K562 (cell line): ENCODE data around the gene NEDD4L. TPM values are rescaled to one million over a fixed set of nuclear protein-coding genes. Genes with fewer than 3 reads are reported as not detected.

Source experiments
- ATAC-seq: fragments of 200-7000 bp; cut with Tn5 transposase; 3 replicates; pipeline ENCODE4 v1.9.1; 2020; ENCODE audit warnings: moderate library complexity
- BruUV-seq: library from RNA; stranded (reverse); fragments of 400-500 nt; replicated peaks from 2 replicates; lab custom pipeline; 2021; lab: Mats Ljungman, UMichigan
- CTCF ChIA-PET: fragments of 300-600 bp; formaldehyde crosslinking; extraction: SDS; loops from one replicate; lab custom pipeline; 2021; ENCODE audit warnings: low intra/inter-chr PET ratio; lab: Yijun Ruan, JAX
- POLR2A ChIA-PET: fragments of 300-600, 350-650 bp; sonication (Branson Sonifier 250); formaldehyde crosslinking; extraction: SDS; loops from one replicate; lab custom pipeline; 2021; ENCODE audit warnings: antibody characterized with exemption, inconsistent platforms; lab: Yijun Ruan, JAX
- DNase-seq, 4 experiments: peaks; one replicate each; pipeline versions ENCODE4 v3.0.0 to v3.0.0-alpha.2; 2011 to 2018; ENCODE audit warnings: low spot score in 3 of 4, mixed read lengths in 3 of 4; ENCODE audit errors: extremely low read depth in 1 of 4
- FAIRE-seq: peaks from 2 replicates; lab custom pipeline; 2011; peaks lifted over from hg19 to GRCh38; lab: Jason Lieb, UNC
- H2AFZ ChIP-seq: 2 replicates; pipeline ENCODE4 v1.6.0; 2011; ENCODE audit warnings: low read depth, low read length, control low read depth, inconsistent platforms
- H3K27ac ChIP-seq: fragments of 200-600 bp; 3 replicates; pipeline ENCODE4 v1.8.0; 2011; ENCODE audit warnings: low read depth, mild to moderate bottlenecking, control low read depth, inconsistent platforms, low read length, moderate library complexity, mixed read lengths; ENCODE audit errors: extremely low read depth
- H3K27me3 ChIP-seq, 2 experiments: fragments of 300-600 bp in 1 of 2; 2 replicates in 1 of 2; 3 replicates in 1 of 2; pipeline versions ENCODE4 v1.6.0 to v1.8.0; 2011; ENCODE audit warnings: inconsistent platforms in 2 of 2, low read length in 2 of 2, mild to moderate bottlenecking in 1 of 2, mixed read lengths in 1 of 2, moderate library complexity in 1 of 2; ENCODE audit not compliant: control insufficient read depth in 2 of 2, insufficient read depth in 2 of 2
- H3K36me3 ChIP-seq: fragments of 300-600 bp; 3 replicates; pipeline ENCODE4 v1.8.0; 2011; ENCODE audit warnings: mild to moderate bottlenecking, low read length, inconsistent platforms; ENCODE audit not compliant: control insufficient read depth, insufficient read depth
- H3K4me1 ChIP-seq, 2 experiments: fragments of 200-600 bp in 1 of 2; replicated peaks in 1 of 2; 2 replicates in 1 of 2; 3 replicates in 1 of 2; pipeline versions ENCODE4 v1.5.1 to v1.8.0; 2011; ENCODE audit warnings: inconsistent platforms in 2 of 2, low read length in 2 of 2, mild to moderate bottlenecking in 1 of 2, mixed read lengths in 1 of 2, moderate library complexity in 1 of 2; ENCODE audit not compliant: control insufficient read depth in 2 of 2, insufficient read depth in 2 of 2
- H3K4me2 ChIP-seq: 2 replicates; pipeline ENCODE4 v1.6.1; 2011; ENCODE audit warnings: low read length, control low read depth, inconsistent platforms, mixed read lengths; ENCODE audit not compliant: insufficient read depth
- H3K4me3 ChIP-seq: fragments of 200-600 bp; sonication (generic), shearing (Covaris generic); 2 replicates; pipeline ENCODE4 v1.5.1; 2016; ENCODE audit warnings: control low read depth, inconsistent platforms
- H3K79me2 ChIP-seq: fragments of 200-600 bp; 3 replicates; pipeline ENCODE4 v1.8.0; 2011; ENCODE audit warnings: low read length, inconsistent platforms; ENCODE audit not compliant: control insufficient read depth, insufficient read depth
- H3K9ac ChIP-seq, 2 experiments: 2 replicates each; pipeline versions ENCODE4 v1.6.0 to v1.6.1; 2011; ENCODE audit warnings: low read depth in 2 of 2, low read length in 2 of 2, control low read depth in 1 of 2, inconsistent platforms in 1 of 2, mild to moderate bottlenecking in 1 of 2, mixed read lengths in 1 of 2; ENCODE audit not compliant: insufficient read depth in 1 of 2
- H3K9me1 ChIP-seq: one replicate; pipeline ENCODE4 v1.6.0; 2011; ENCODE audit warnings: inconsistent platforms, mild to moderate bottlenecking, low read length, moderate library complexity; ENCODE audit not compliant: control insufficient read depth, insufficient read depth
- H3K9me3 ChIP-seq: replicated peaks from 2 replicates; pipeline ENCODE4 v1.5.1; 2011; ENCODE audit warnings: low read depth, low read length, inconsistent platforms; ENCODE audit not compliant: control insufficient read depth, insufficient read depth
- H4K20me1 ChIP-seq: replicated peaks from 2 replicates; pipeline ENCODE4 v1.6.1; 2011; ENCODE audit warnings: low read length, inconsistent platforms, mixed read lengths; ENCODE audit not compliant: control insufficient read depth, insufficient read depth
- CBX8 ChIP-seq: fragments of 200-600 bp; sonication (generic); IDR thresholded peaks from 2 replicates; pipeline ENCODE4 v1.6.1; 2012; ENCODE audit warnings: borderline replicate concordance, mixed run types, low read depth, mild to moderate bottlenecking, moderate library complexity, mixed read lengths, low read length, control low read depth, inconsistent platforms; ENCODE audit not compliant: poor library complexity, severe bottlenecking; ENCODE audit errors: extremely low read depth
- HES1 ChIP-seq: fragments of 450-650 bp; IDR thresholded peaks from 2 replicates; pipeline ENCODE4 v1.6.1; 2016; ENCODE audit warnings: low read depth, mild to moderate bottlenecking, moderate library complexity
- HSF4 ChIP-seq: fragments of 250-450 bp; sonication (Bioruptor Pico); IDR thresholded peaks from 2 replicates; pipeline ENCODE4 v2.1.2; 2022; ENCODE audit warnings: mild to moderate bottlenecking, moderate library complexity, borderline replicate concordance
- MYNN ChIP-seq, 2 experiments: sonication (generic); formaldehyde crosslinking in 1 of 2; IDR thresholded peaks; 2 replicates each; pipeline versions ENCODE4 v1.5.0 to v1.6.1; 2016 to 2020; ENCODE audit warnings: antibody characterized with exemption in 1 of 2, missing genetic modification reagents in 1 of 2
- NBN ChIP-seq: fragments of 450-650 bp; IDR thresholded peaks from 2 replicates; pipeline ENCODE4 v1.6.1; 2016; ENCODE audit warnings: low read depth, mild to moderate bottlenecking
- REST ChIP-seq, 2 experiments: fragments of 450-650 bp; formaldehyde crosslinking in 1 of 2; IDR thresholded peaks; 2 replicates each; pipeline versions ENCODE4 v1.4.0 to v1.6.1; 2014 to 2020; ENCODE audit warnings: mild to moderate bottlenecking in 2 of 2, borderline replicate concordance in 1 of 2, low read depth in 1 of 2
- TCF7L2 ChIP-seq: fragments of 150-350 bp; IDR thresholded peaks from 2 replicates; pipeline ENCODE4 v1.6.1; 2016; ENCODE audit warnings: low read depth, mild to moderate bottlenecking, low read length, moderate library complexity
- ZNF436 ChIP-seq: fragments of 250-450, 450-650 bp; sonication (Bioruptor Pico); formaldehyde crosslinking; IDR thresholded peaks from 2 replicates; pipeline ENCODE4 v1.7.0; 2020; ENCODE audit warnings: mild to moderate bottlenecking
- ZNF740 ChIP-seq, 3 experiments: fragments of 200-800 bp in 1 of 3; sonication (Bioruptor generic) in 1 of 3; sonication (generic) in 1 of 3; formaldehyde crosslinking in 1 of 3; IDR thresholded peaks; 2 replicates each; pipeline versions ENCODE4 v1.6.1 to v1.8.0; 2016 to 2022; ENCODE audit warnings: mild to moderate bottlenecking in 2 of 3, missing compliant biosample characterization in 2 of 3, missing genetic modification characterization in 2 of 3, missing genetic modification reagents in 1 of 3
- WGBS: fragments of 100-300 bp; shearing (Covaris generic); methylation state at CpG from one replicate; pipeline ENCODE4 v1.1.6; 2016; ENCODE audit warnings: low coverage, mixed read lengths; ENCODE audit not compliant: insufficient coverage; ENCODE audit errors: missing lambda C conversion rate; 5-methylcytosine and 5-hydroxymethylcytosine counted together
- in situ Hi-C: fragments of 300-500 bp; cut with MboI; formaldehyde crosslinking; loops from 4 replicates; pipeline ENCODE4 v1.15.0; 2018; ENCODE audit warnings: inconsistent platforms, mixed read lengths
- intact Hi-C: fragments of 100-400 bp; cut with micrococcal nuclease; formaldehyde crosslinking; loops from 2 replicates; pipeline ENCODE4 v1.14.2; 2022
- polyA plus RNA-seq, 8 experiments: library from polyadenylated mRNA; depleted of rRNA in 4 of 8; stranded (reverse) in 5 of 8; unstranded in 3 of 8; fragments of >200 nt; fragmentation: Nextera tagmentation in 2 of 8; fragmentation: Illumina TruSeq in 1 of 8; extraction: Ambion mirVana in 2 of 8; extraction: Trizol in 1 of 8; gene quantifications; 2 replicates each; pipeline versions ENCODE4 v1.2.1 to v1.2.3, GENCODE V29; 2011 to 2014; ENCODE audit warnings: inconsistent platforms in 1 of 8, missing spikeins in 1 of 8
- total RNA-seq, 7 experiments: library from RNA; depleted of rRNA in 6 of 7; stranded (reverse); fragments of >200 nt in 6 of 7; fragmentation: Illumina TruSeq in 2 of 7; extraction: Trizol in 2 of 7; gene quantifications; 2 replicates each; pipeline versions ENCODE4 v1.2.1 to v1.2.3, GENCODE V29; 2011 to 2021; ENCODE audit warnings: low replicate concordance in 1 of 7

NEDD4L gene
- total and polyA plus RNA-seq, 9 of the 15 experiments (the other 6 are each of a cell fraction or from before 2014, with no cell fraction given) = 8.1 to 33.4 (median 19.9) TPM

GRCh38 chr18:58180738-58181353 lies 136.8 kb downstream of the NEDD4L start:
- Histone ChIP-seq H3K4me1 (peaks cover 0 to 6% of the 10 kb centered on the region in 2 experiments; a peak in 3 of 5 replicates), H3K27me3 (no peaks in the 10 kb centered on the region), H2AFZ (no peak overlapping the region), H3K9me1 (no peaks in the 10 kb centered on the region), H3K36me3 (no peaks in the 10 kb centered on the region), H3K4me2 (no peak overlapping the region), H3K27ac (no peak overlapping the region), H3K79me2 (no peaks in the 10 kb centered on the region), H3K9me3 (no peaks in the 10 kb centered on the region), H4K20me1 (no peaks in the 10 kb centered on the region), H3K4me3 (no peak overlapping the region), H3K9ac (no peak overlapping the region)
- BruUV-seq = no TSS peak
- in situ Hi-C loops (loop anchor here (25.0 kb wide), 1 partner anchor 306 kb away; no protein-coding TSS in a partner anchor), intact Hi-C loops (loop anchor here (1.0 to 2.0 kb wide), 3 partner anchors 41 to 298 kb away; partner anchors contain the start of gene NEDD4L)
- 0% methylated on average over 5 of the region's 5 CpGs for WGBS
- ATAC-seq = peak; percentile 66
- POLR2A ChIA-PET = no interaction called here
- peak; percentile 51 to 62 (median 57) for DNase-seq
- FAIRE-seq = peak; percentile 77
- CTCF ChIA-PET = interaction anchor here (0.7 to 1.8 kb wide), 6 partner anchors 40 to 997 kb away, joined by 3 to 8 read pairs (median 4); partner anchors contain the start of gene NEDD4L
- TF ChIP-seq ZNF740 (CRISPR knock-in tag; IDR thresholded peaks at IDR 0.05) = peak; percentile 90
- no peak for TF ChIP-seq ZNF740 (tag; IDR thresholded peaks at IDR 0.05)
- no peak for TF ChIP-seq ZNF436 (CRISPR knock-in tag)
- no peak for TF ChIP-seq HSF4 (CRISPR knock-in tag)
- no peak for TF ChIP-seq NBN
- no peak for TF ChIP-seq MYNN (IDR thresholded peaks at IDR 0.05)
- TF ChIP-seq MYNN (CRISPR knock-in tag; IDR thresholded peaks at IDR 0.05) = no peak
- TF ChIP-seq TCF7L2 = no peak
- peak; percentile 60; the same call in 1 of the 2 replicates for TF ChIP-seq REST (IDR thresholded peaks at IDR 0.05; ENCODE audit: borderline replicate concordance)
- no peak for TF ChIP-seq REST (CRISPR knock-in tag; IDR thresholded peaks at IDR 0.05; ENCODE audit: low read depth)
- no peak for TF ChIP-seq CBX8
- no peak for TF ChIP-seq HES1
